A673 (cell line): ENCODE measurements around the gene DNAJC16. TPM values are rescaled to one million over a fixed set of nuclear protein-coding genes. Genes with fewer than 3 reads are reported as not detected.

ENCODE experiments used
- BruUV-seq: library from RNA; stranded (reverse); fragments of 400-500 nt; replicated peaks from 2 replicates; lab custom pipeline; 2021; lab: Mats Ljungman, UMichigan
- CTCF ChIA-PET: fragments of 300-600 bp; sonication (Branson Sonifier 250); formaldehyde crosslinking; loops from one replicate; lab custom pipeline; 2022; ENCODE audit warnings: antibody characterized with exemption; lab: Charles Lee
- POLR2A ChIA-PET: fragments of 300-600 bp; sonication (Branson Sonifier 250); formaldehyde crosslinking; loops from one replicate; lab custom pipeline; 2022; ENCODE audit warnings: antibody characterized with exemption; ENCODE audit not compliant: low non-redundant PET; lab: Charles Lee
- DNase-seq: peaks from one replicate; pipeline ENCODE4 v3.0.0-alpha.2; 2015; ENCODE audit warnings: low spot score
- H3K27ac ChIP-seq: fragments of 200-600 bp; sonication (generic); 2 replicates; pipeline ENCODE4 v1.5.1; 2016; ENCODE audit warnings: mixed run types, low read depth, mild to moderate bottlenecking, mixed read lengths, antibody characterized with exemption, low read length; ENCODE audit not compliant: poor library complexity, severe bottlenecking
- H3K27me3 ChIP-seq: fragments of 200-600 bp; sonication (generic); replicated peaks from 2 replicates; pipeline ENCODE4 v1.6.1; 2017; ENCODE audit warnings: mixed run types, low read depth, mild to moderate bottlenecking, mixed read lengths, antibody characterized with exemption, low read length; ENCODE audit not compliant: insufficient read depth, poor library complexity
- H3K36me3 ChIP-seq: fragments of 200-600 bp; sonication (generic); 2 replicates; pipeline ENCODE4 v1.6.1; 2016; ENCODE audit warnings: mixed run types, mild to moderate bottlenecking, mixed read lengths, antibody characterized with exemption, low read length; ENCODE audit not compliant: insufficient read depth, poor library complexity, severe bottlenecking
- H3K4me1 ChIP-seq: fragments of 200-600 bp; sonication (generic); 2 replicates; pipeline ENCODE4 v1.6.1; 2017; ENCODE audit warnings: mixed run types, mild to moderate bottlenecking, mixed read lengths, antibody characterized with exemption, low read length; ENCODE audit not compliant: insufficient read depth, poor library complexity, severe bottlenecking
- H3K4me3 ChIP-seq: fragments of 200-600 bp; sonication (generic); 2 replicates; pipeline ENCODE4 v1.5.1; 2016; ENCODE audit warnings: low read depth, mixed run types, mild to moderate bottlenecking, mixed read lengths, low read length; ENCODE audit not compliant: poor library complexity, severe bottlenecking
- H3K9me3 ChIP-seq: fragments of 200-600 bp; sonication (generic); 2 replicates; pipeline ENCODE4 v1.6.1; 2016; ENCODE audit warnings: mixed run types, low read depth, mild to moderate bottlenecking, mixed read lengths, antibody characterized with exemption, low read length; ENCODE audit not compliant: poor library complexity, severe bottlenecking
- EZH2 ChIP-seq: fragments of 200-600 bp; sonication (generic); IDR thresholded peaks from 2 replicates; pipeline ENCODE4 v1.6.1; 2017; ENCODE audit warnings: borderline replicate concordance, low read depth, mild to moderate bottlenecking, mixed read lengths, antibody characterized with exemption, low read length; ENCODE audit not compliant: poor library complexity, severe bottlenecking
- intact Hi-C: fragments of 100-400 bp; cut with micrococcal nuclease; formaldehyde crosslinking; loops from one replicate; pipeline ENCODE4 v1.10.0; 2022; ENCODE audit not compliant: unreplicated experiment
- total RNA-seq: library from RNA; stranded (reverse); gene quantifications from 2 replicates; pipeline ENCODE4 v1.2.3, GENCODE V29; 2021
- TF ChIP-seq, protein P1 (sequence below): fragments of 300-800, 200-600 bp; sonication (generic); conservative IDR thresholded peaks from 2 replicates; pipeline ENCODE4 v1.5.1; 2017; ENCODE audit warnings: low read depth, mild to moderate bottlenecking, antibody characterized with exemption, low read length, moderate library complexity, mixed read lengths

DNAJC16 gene
- total RNA-seq, 1 experiment from 2014 or later, result 17.1 TPM

DNA sequence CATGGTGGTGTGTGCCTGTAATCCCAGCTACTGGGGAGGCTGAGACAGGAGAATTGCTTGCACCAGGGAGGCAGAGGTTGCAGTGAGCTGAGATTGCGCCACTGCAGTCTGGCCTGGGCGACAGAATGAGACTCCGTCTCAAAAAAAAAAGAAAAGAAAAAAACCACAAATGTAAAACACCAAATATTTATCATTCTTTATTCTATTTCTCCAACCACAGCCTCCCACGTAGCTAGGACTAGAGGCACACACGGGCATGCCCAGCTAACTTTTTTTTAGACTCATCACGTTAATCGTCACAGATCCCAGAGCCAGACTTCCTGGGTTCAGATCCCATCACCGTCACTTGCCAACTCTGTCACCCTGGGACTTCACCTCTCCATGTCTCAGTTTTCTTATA, 13.5 kb downstream of the DNAJC16 start:
- POLR2A ChIA-PET, result no interaction called here
- CTCF ChIA-PET, result no interaction called here

DNA sequence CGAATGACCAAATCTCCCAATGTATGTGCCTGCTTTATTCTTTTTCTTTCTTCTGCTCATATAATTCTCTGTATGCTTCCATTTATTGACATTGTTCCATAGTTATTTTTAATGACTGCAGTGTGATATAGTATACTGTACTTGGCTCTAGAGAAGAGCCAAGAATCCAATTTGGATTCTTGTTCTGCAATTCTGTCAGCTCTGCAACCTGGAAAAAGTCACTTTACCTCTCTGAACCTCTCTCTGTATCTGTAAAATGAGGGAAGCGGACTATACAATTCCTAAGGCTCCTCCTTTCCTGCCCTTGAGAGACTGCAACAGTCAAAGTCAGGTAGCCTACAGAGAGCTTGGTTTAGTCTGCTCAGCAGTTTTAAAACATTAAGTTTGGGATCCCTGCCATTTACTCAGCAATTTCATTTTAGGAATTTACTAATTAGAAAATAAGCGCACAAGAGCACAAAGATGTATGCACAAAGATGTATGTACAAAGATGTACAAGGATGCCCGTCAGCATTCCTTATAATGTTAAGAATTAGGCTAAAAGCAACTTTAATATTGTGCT, 14.7 kb downstream of the DNAJC16 start:
- H3K27me3 ChIP-seq, result no peaks in the 10 kb centered on the region
- no peaks in the 10 kb centered on the region for H3K4me1 ChIP-seq
- peaks cover 35% of the 10 kb centered on the region for H3K36me3 ChIP-seq
- H3K27ac ChIP-seq, result no peak overlapping the region
- ChIA-PET CTCF (no interaction called here), POLR2A (no interaction called here)
- no peak overlapping the region for H3K4me3 ChIP-seq
- intact Hi-C loops, result no loop called here
- no peak for DNase-seq
- no peak for TF ChIP-seq EZH2
- TF ChIP-seq, protein P1, sequence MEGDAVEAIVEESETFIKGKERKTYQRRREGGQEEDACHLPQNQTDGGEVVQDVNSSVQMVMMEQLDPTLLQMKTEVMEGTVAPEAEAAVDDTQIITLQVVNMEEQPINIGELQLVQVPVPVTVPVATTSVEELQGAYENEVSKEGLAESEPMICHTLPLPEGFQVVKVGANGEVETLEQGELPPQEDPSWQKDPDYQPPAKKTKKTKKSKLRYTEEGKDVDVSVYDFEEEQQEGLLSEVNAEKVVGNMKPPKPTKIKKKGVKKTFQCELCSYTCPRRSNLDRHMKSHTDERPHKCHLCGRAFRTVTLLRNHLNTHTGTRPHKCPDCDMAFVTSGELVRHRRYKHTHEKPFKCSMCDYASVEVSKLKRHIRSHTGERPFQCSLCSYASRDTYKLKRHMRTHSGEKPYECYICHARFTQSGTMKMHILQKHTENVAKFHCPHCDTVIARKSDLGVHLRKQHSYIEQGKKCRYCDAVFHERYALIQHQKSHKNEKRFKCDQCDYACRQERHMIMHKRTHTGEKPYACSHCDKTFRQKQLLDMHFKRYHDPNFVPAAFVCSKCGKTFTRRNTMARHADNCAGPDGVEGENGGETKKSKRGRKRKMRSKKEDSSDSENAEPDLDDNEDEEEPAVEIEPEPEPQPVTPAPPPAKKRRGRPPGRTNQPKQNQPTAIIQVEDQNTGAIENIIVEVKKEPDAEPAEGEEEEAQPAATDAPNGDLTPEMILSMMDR, result no peak
- no TSS peak for BruUV-seq
- no peaks in the 10 kb centered on the region for H3K9me3 ChIP-seq

More for the DNA sequence above, 13.5 kb downstream of the DNAJC16 start:
- H3K4me3 ChIP-seq, result no peak overlapping the region
- H3K4me1 ChIP-seq, result no peaks in the 10 kb centered on the region
- no peak for TF ChIP-seq EZH2
- TF ChIP-seq, protein P1, result no peak
- no TSS peak for BruUV-seq
- H3K36me3 ChIP-seq, result peaks cover 36% of the 10 kb centered on the region
- intact Hi-C loops, result no loop called here
- no peaks in the 10 kb centered on the region for H3K9me3 ChIP-seq
- DNase-seq, result no peak
- no peaks in the 10 kb centered on the region for H3K27me3 ChIP-seq
- H3K27ac ChIP-seq, result no peak overlapping the region

GRCh38 chr1:15542388-15543250, 16.0 kb downstream of the DNAJC16 start:
- DNase-seq, result no peak
- TF ChIP-seq, protein P1, result no peak
- Histone ChIP-seq H3K4me3 (no peak overlapping the region), H3K27me3 (no peaks in the 10 kb centered on the region), H3K27ac (no peak overlapping the region), H3K4me1 (no peaks in the 10 kb centered on the region), H3K36me3 (peaks cover 35% of the 10 kb centered on the region), H3K9me3 (no peaks in the 10 kb centered on the region)
- POLR2A ChIA-PET, result no interaction called here
- intact Hi-C loops, result no loop called here
- CTCF ChIA-PET, result interaction anchor here (0.6 kb wide), 1 partner anchor 271 kb away, joined by 3 read pairs; no protein-coding TSS in a partner anchor
- BruUV-seq, result no TSS peak
